Measurements from ENCODE around the gene DAAM2.

Gene DAAM2

GRCh38 chr6:39879535-39879934 is 87.4 kb downstream of the DAAM2 start:
- Mint-ChIP-seq H3K4me1 (peaks cover 32% of the 10 kb centered on the region), H3K27ac (no peak overlapping the region), H3K4me3 (no peak overlapping the region), H3K36me3 (ENCODE audit: low read depth) (peaks cover 30% of the 10 kb centered on the region), H3K27me3 (ENCODE audit: low read depth) (no peaks in the 10 kb centered on the region), H3K9me3 (no peaks in the 10 kb centered on the region)
- TF ChIP-seq CTCF (IDR thresholded peaks at IDR 0.05; ENCODE audit: unreplicated experiment in 3 of 3): no peak

DNA sequence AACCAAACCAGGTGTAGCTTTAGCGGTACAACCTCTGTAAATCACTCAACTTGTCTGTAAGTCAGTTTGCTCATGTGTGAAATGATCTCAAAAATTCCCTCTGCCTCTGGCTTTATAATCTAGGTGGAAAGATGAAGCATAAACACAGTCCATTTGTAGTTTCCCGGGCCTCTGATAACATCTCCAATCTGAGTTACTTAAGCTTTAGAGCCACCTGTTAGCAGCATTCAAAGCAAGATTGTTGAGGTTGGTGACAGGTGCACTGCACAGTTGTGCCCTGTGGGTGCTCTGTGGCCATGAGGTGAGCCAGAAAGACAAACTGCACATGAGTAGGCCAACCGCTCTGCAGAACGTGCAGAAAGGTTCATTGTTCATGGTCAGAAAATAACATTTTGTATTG is 88.4 kb downstream of the DAAM2 start:
- H3K27me3 Mint-ChIP-seq (ENCODE audit: low read depth): no peaks in the 10 kb centered on the region
- H3K4me3 Mint-ChIP-seq: peak overlapping the region in 1 of 3 experiments; percentile 11
- TF ChIP-seq CTCF (IDR thresholded peaks at IDR 0.05; ENCODE audit: unreplicated experiment in 3 of 3): no peak
- H3K4me1 Mint-ChIP-seq: peaks cover 32% of the 10 kb centered on the region
- H3K27ac Mint-ChIP-seq: no peak overlapping the region
- peaks cover 21% of the 10 kb centered on the region for H3K36me3 Mint-ChIP-seq (ENCODE audit: low read depth)
- H3K9me3 Mint-ChIP-seq: no peaks in the 10 kb centered on the region

DNA sequence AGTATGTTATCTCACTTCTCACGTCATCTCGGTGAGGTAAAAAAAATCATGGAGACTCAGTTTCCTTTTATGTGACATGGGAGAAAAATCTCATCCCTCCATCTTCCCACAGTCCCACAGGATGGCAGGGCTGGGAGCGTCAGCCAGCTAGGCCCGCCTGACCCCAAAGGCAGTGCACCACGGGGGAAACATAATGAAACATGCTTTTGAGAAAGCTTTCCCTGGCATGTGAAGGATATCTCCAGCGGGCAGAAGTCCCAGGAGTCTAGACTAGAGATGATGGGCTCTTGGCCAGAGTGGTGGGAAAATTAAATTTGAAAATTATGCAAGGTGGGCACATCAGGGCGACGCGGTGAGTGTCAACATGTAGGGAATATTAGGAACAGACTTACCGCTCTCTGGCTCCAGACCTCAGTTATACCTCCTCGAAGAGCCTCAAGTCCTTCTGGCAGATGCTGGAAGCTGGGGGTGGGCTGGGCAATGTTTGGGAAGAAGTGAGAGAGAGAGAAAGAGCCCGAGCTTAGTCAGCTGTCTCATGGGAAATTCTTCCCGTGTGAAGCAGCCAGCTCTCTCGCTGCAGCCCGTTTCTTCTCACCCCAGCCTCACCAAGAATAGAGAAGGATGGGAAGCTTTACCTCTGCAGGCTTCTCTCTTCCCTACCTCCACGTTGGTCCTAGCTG is 89.8 kb downstream of the DAAM2 start:
- no peak for TF ChIP-seq CTCF (IDR thresholded peaks at IDR 0.05; ENCODE audit: unreplicated experiment in 3 of 3)
- peak overlapping the region; percentile 81 to 94 (median 92) for H3K27ac Mint-ChIP-seq
- H3K4me3 Mint-ChIP-seq: peak overlapping the region; percentile 3 to 33 (median 18)

DNA sequence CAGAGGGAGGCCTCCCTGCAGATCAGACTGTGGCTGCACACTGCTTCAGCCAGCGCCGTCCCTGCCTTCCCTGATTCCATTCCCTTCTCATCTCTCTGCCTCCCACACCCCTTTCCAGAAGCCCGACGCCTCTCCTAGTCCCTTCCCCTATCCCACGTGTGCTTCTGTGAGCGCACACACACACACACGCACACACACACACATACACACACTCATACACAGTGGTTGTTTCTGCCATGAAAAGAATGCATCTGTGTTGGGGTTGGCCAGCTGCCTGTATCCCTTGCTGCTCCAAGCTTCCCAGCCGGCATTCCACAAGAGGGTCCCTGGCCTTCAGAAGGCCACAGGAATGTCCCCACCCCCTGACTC is 90.3 kb downstream of the DAAM2 start:
- Mint-ChIP-seq H3K36me3 (ENCODE audit: low read depth) (peaks cover 9% of the 10 kb centered on the region), H3K27me3 (ENCODE audit: low read depth) (no peaks in the 10 kb centered on the region), H3K4me1 (peaks cover 44% of the 10 kb centered on the region), H3K27ac (peak overlapping the region; percentile 81 to 94 (median 92)), H3K4me3 (peak overlapping the region; percentile 4 to 33 (median 18)), H3K9me3 (no peaks in the 10 kb centered on the region)
- TF ChIP-seq CTCF (IDR thresholded peaks at IDR 0.05; ENCODE audit: unreplicated experiment in 3 of 3): no peak

More for the DNA sequence above, 89.8 kb downstream of the DAAM2 start:
- peaks cover 14% of the 10 kb centered on the region for H3K36me3 Mint-ChIP-seq (ENCODE audit: low read depth)
- H3K27me3 Mint-ChIP-seq (ENCODE audit: low read depth): no peaks in the 10 kb centered on the region
- no peaks in the 10 kb centered on the region for H3K9me3 Mint-ChIP-seq
- H3K4me1 Mint-ChIP-seq: peaks cover 39% of the 10 kb centered on the region

- Mint-ChIP-seq H3K4me1 (peaks cover 60% of the 10 kb centered on the region), H3K27ac (peak overlapping the region in 1 of 3 experiments; percentile 19), H3K36me3 (ENCODE audit: low read depth) (peaks cover 5% of the 10 kb centered on the region), H3K4me3 (no peak overlapping the region), H3K9me3 (no peaks in the 10 kb centered on the region), H3K27me3 (ENCODE audit: low read depth) (no peaks in the 10 kb centered on the region)
- TF ChIP-seq CTCF (IDR thresholded peaks at IDR 0.05; ENCODE audit: unreplicated experiment in 3 of 3): no peak
Measured at GRCh38 chr6:39884696-39885095, 92.5 kb downstream of the DAAM2 start.

GRCh38 chr6:39885691-39886090 is 93.5 kb downstream of the DAAM2 start:
- Mint-ChIP-seq H3K27ac (peak overlapping the region in 2 of 3 experiments; percentile 83 to 91), H3K9me3 (no peaks in the 10 kb centered on the region), H3K27me3 (ENCODE audit: low read depth) (no peaks in the 10 kb centered on the region), H3K36me3 (ENCODE audit: low read depth) (peaks cover 4% of the 10 kb centered on the region), H3K4me1 (peaks cover 65% of the 10 kb centered on the region), H3K4me3 (no peak overlapping the region)
- no peak for TF ChIP-seq CTCF (IDR thresholded peaks at IDR 0.05; ENCODE audit: unreplicated experiment in 3 of 3)

All from nephron (organoid).